ENCODE data around the gene UBAC2. TPM values are rescaled to one million over a fixed set of nuclear protein-coding genes. Genes with fewer than 3 reads are reported as not detected.
"Not testable (repeated sequence)": the region's sequence is repeated elsewhere in the genome, so short reads cannot be mapped to it uniquely, and the experiment has no call there.

Gene UBAC2
- total RNA-seq, 1 donor, result 45.3 TPM

DNA sequence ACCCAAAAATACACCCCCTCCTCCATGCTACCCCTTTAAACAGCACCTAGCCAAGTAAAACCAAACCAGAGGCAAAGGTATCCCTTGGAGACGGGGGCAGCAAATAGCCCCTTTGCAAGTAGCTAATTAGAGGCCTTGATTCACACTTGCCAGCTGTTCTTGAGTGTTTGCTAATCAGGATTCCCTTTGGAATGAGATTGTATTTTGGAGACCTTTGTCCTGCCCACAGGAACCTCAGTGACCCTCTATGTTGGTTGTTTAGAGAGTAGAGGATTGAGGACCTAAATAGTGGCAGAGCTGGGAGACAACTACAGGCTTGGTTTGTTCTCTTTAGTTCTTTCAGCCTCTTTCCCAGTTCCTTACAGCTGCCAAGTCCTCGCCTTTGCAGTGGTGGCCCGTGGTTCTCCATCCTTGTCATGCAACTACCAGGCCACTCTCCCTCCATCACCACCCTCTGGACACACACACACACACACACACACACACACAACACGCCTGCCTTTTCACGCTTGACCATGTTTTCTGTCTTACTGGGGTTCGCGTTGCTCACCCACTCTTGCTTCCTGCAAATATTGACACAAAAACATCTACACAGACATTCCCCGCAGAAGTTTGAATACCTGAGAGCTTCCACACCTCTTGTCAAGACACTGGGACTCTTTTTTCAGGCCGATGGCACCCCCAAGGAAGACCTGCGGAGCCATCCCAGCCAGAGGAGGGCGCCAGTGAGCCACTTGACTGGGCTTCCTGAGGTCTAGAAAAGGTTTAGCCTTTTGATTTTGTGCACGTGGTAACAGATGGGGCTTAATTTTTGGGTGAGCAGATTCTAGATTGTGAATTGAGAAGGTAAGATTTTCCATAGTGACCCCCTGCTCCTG, 186.5 kb downstream of the UBAC2 start:
- peak; percentile 24 for DNase-seq (ENCODE audit: low read depth)
- TF ChIP-seq, protein P1, sequence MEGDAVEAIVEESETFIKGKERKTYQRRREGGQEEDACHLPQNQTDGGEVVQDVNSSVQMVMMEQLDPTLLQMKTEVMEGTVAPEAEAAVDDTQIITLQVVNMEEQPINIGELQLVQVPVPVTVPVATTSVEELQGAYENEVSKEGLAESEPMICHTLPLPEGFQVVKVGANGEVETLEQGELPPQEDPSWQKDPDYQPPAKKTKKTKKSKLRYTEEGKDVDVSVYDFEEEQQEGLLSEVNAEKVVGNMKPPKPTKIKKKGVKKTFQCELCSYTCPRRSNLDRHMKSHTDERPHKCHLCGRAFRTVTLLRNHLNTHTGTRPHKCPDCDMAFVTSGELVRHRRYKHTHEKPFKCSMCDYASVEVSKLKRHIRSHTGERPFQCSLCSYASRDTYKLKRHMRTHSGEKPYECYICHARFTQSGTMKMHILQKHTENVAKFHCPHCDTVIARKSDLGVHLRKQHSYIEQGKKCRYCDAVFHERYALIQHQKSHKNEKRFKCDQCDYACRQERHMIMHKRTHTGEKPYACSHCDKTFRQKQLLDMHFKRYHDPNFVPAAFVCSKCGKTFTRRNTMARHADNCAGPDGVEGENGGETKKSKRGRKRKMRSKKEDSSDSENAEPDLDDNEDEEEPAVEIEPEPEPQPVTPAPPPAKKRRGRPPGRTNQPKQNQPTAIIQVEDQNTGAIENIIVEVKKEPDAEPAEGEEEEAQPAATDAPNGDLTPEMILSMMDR (IDR thresholded peaks at IDR 0.05; ENCODE audit: insufficient read depth, low read depth, low read length), result peak; percentile 75
- no peak overlapping the region for H3K4me3 ChIP-seq (ENCODE audit: low read depth, low read length)

DNA sequence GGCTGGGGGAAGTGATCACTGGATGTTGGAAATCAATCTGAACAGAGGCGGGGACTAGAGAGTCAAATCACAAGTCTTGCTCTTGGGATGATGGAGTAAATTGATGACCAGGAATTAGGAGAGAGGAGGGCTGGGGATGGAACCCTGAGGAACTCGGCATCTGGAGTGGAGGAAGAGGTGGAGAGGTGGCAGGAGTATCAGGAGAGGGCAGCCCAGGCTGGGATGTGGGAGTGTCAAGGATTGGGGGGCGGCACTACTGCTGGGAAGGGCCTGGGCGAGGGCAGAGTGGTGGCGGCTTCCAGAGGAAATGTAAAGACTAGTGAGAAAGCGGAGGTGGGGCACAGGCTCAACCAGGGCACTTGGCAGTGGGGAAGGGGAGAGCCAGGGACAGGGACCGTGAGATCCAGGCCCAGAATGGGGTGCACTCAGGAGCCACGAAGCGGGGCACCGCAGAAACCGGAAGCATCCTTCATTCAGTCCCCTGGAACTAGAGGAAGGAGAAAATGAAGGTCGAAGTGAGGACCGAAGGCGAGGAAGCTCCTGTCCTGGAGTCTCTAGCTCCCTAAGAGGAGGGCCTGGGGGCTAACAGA, 187.8 kb downstream of the UBAC2 start:
- TF ChIP-seq, protein P1 (IDR thresholded peaks at IDR 0.05; ENCODE audit: insufficient read depth, low read depth, low read length), result no peak
- DNase-seq (ENCODE audit: low read depth), result no peak
- no peak overlapping the region for H3K4me3 ChIP-seq (ENCODE audit: low read depth, low read length)

DNA sequence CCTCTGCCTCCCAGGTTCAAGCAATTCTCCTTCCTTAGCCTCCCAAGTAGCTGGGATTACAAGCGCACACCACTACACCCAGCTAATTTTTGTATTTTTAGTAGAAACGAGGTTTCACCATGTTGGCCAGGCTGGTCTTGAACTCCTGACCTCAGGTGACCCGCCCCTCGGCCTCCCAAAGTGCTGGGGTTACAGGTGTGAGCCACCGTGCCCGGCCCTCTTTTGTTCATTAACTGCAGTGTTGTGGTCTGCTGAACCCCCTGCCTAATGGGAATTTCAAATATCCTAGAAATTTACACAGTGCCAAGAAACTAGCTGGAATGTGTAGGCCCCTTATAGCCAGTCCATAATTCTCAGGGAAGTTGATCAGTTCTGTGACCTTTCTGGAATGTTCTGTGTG, 188.4 kb downstream of the UBAC2 start:
- H3K4me3 ChIP-seq (ENCODE audit: low read depth, low read length); DNase-seq (ENCODE audit: low read depth): not testable (repeated sequence)

DNA sequence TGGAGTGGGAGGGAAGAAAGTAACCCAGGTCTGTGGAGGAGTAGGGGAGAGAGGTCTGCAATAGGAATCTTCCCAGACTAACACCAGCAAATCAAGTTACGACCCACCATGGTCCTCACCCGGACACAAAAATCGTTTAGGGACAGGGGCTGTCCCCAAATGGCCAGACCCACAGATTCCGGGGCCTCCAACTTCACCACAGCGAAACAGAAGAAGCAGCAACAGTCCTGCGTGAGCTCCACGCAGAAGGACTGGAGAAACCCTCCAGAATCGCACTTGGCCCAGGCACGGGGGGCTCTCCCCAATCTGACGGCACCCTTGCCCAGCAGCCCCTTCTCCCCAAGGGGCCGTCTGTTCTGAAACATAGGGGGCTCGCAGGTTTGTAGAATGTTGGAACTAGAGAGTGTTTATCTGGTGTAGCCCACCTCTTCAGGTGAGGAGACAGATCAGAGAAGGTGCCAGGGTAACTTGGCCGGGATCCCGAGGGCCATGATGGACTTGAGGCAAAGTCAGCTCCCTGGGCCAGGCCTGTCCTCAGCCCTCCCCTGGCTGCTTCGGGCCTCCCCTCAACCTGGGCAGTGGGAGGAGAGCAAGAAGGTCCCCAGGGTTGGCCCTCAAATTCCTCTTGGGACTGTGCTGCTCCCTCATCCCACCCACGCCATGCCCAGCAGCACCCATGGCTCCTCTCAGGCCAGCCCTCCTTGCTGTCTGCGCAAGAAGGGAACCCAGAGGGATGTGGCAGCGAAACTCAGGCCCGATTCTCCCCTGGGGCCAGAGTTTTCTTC, 189.1 kb downstream of the UBAC2 start:
- no peak for DNase-seq (ENCODE audit: low read depth)
- TF ChIP-seq, protein P1 (IDR thresholded peaks at IDR 0.05; ENCODE audit: insufficient read depth, low read depth, low read length), result no peak
- no peak overlapping the region for H3K4me3 ChIP-seq (ENCODE audit: low read depth, low read length)

DNA sequence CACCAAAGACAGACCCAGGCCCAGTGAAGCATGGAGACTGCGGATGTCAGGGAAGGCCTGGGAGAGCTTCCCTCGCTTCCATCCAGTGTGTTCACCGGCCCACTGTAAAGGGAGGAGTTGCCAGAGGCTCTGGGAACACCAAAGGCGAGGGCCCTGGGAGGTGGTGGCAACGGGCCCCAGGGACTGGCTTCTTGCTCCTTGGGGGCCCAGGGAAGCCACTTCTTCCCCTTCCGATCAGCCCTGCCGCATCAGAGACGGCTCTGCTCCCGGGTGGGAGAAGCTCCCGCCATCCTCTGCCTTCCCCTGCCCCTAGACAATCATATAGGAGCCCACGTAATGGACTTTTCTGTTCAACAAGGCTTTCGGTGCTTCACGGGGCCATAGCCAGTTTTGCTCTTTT, 189.9 kb downstream of the UBAC2 start:
- no peak for DNase-seq (ENCODE audit: low read depth)
- H3K4me3 ChIP-seq (ENCODE audit: low read depth, low read length), result no peak overlapping the region
- TF ChIP-seq, protein P1 (IDR thresholded peaks at IDR 0.05; ENCODE audit: insufficient read depth, low read depth, low read length), result no peak

DNA sequence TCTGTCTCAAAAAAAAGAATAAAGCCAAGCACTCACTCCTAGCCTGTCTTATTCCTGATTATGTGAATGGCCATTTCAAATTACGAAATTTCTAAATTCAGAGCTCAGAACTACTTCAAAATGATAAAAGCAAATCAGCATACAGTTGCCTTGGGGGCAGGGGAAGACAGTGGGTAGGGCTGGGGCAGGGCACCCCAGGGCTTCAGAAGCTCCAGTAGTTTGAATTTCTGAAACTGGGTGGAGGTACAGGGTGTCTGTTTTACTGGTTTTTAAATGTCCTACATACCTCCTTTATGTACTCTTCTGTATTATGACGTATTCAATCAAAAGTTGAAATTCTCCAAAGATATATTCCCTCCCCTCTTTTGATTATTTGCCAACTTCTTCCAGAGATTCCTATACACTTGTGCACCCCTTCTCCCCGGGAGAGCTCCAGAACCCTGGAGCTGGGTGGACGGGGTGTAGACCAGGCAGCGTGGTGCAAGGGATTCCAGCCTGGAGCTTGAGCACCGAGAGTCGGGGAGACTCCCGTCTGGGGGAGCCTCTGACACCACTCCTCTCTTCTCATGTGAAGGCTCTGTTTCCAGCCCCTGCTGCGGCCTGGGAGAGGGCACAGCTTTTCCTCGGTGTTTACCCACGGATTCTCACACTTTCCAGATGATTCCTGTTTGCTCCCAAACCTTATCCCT, 191.3 kb downstream of the UBAC2 start:
- no peak overlapping the region for H3K4me3 ChIP-seq (ENCODE audit: low read depth, low read length)
- TF ChIP-seq, protein P1 (IDR thresholded peaks at IDR 0.05; ENCODE audit: insufficient read depth, low read depth, low read length), result no peak
- no peak for DNase-seq (ENCODE audit: low read depth)

All from fibroblast of villous mesenchyme (primary cell).